K562 (cell line): Measurements from ENCODE around the gene ZNF143. TPM values are rescaled to one million over a fixed set of nuclear protein-coding genes. Genes with fewer than 3 reads are reported as not detected.

Source experiments
- COPS2 ChIP-seq: fragments of 450-650 bp; conservative IDR thresholded peaks from 2 replicates; pipeline ENCODE4 v1.6.1; 2016; ENCODE audit warnings: mild to moderate bottlenecking, moderate library complexity
- ELF1 ChIP-seq: fragments of 200-800 bp; sonication (Bioruptor generic); IDR thresholded peaks from 2 replicates; pipeline ENCODE4 v1.6.1; 2016; ENCODE audit warnings: missing genetic modification characterization, missing compliant biosample characterization
- ETV6 ChIP-seq, 3 experiments: fragments of 150-350 bp in 1 of 3; sonication (generic) in 1 of 3; formaldehyde crosslinking in 1 of 3; IDR thresholded peaks; 2 replicates each; pipeline versions ENCODE4 v1.6.1 to v1.8.0; 2014 to 2022; ENCODE audit warnings: borderline replicate concordance in 2 of 3, low read depth in 2 of 3, antibody characterized with exemption in 1 of 3, low read length in 1 of 3, mild to moderate bottlenecking in 1 of 3, missing genetic modification reagents in 1 of 3
- EZH2 ChIP-seq: IDR thresholded peaks from 2 replicates; pipeline ENCODE4 v1.6.1; 2012; ENCODE audit warnings: low read depth, mild to moderate bottlenecking, inconsistent platforms, low read length, borderline replicate concordance
- GATAD2A ChIP-seq: fragments of 450-650 bp; IDR thresholded peaks from 2 replicates; pipeline ENCODE4 v1.6.1; 2017
- HMG20B ChIP-seq: fragments of 250-450 bp; sonication (Bioruptor Pico); IDR thresholded peaks from 2 replicates; pipeline ENCODE4 v1.5.0; 2021; ENCODE audit warnings: mild to moderate bottlenecking
- KLF13 ChIP-seq: fragments of 450-650 bp; IDR thresholded peaks from 2 replicates; pipeline ENCODE4 v1.6.1; 2016; ENCODE audit warnings: missing genetic modification characterization, low read depth, mild to moderate bottlenecking, missing compliant biosample characterization, moderate library complexity, borderline replicate concordance
- LCOR ChIP-seq: sonication (generic); formaldehyde crosslinking; IDR thresholded peaks from 2 replicates; pipeline ENCODE4 v1.8.0; 2022; ENCODE audit warnings: mild to moderate bottlenecking, missing genetic modification reagents
- NFXL1 ChIP-seq: fragments of 450-650 bp; formaldehyde crosslinking; IDR thresholded peaks from 2 replicates; pipeline ENCODE4 v1.4.0; 2021; ENCODE audit warnings: mild to moderate bottlenecking
- NFYB ChIP-seq: IDR thresholded peaks from 2 replicates; pipeline ENCODE4 v1.6.1; 2011; ENCODE audit warnings: mild to moderate bottlenecking, moderate library complexity; ENCODE audit not compliant: insufficient read length; ENCODE audit errors: extremely low read depth
- SMAD4 ChIP-seq: fragments of 250-450 bp; sonication (Bioruptor Pico); conservative IDR thresholded peaks from 2 replicates; pipeline ENCODE4 v1.8.0; 2021; ENCODE audit warnings: inconsistent platforms, mild to moderate bottlenecking, moderate library complexity
- SOX6 ChIP-seq: fragments of 450-650 bp; IDR thresholded peaks from 2 replicates; pipeline ENCODE4 v1.6.1; 2014; ENCODE audit warnings: mild to moderate bottlenecking
- STAT5B ChIP-seq: fragments of 250-450 bp; sonication (Bioruptor Pico); IDR thresholded peaks from 2 replicates; pipeline ENCODE4 v1.8.0; 2021; ENCODE audit warnings: mild to moderate bottlenecking, inconsistent platforms
- ZBTB7A ChIP-seq: IDR thresholded peaks from 2 replicates; pipeline ENCODE4 v1.6.1; 2011; ENCODE audit warnings: low read depth, mild to moderate bottlenecking, low read length, moderate library complexity, borderline replicate concordance; ENCODE audit not compliant: control insufficient read depth
- ZNF583 ChIP-seq: fragments of 250-450 bp; sonication (Bioruptor Pico); IDR thresholded peaks from 2 replicates; pipeline ENCODE4 v1.4.0; 2020
- ZSCAN29 ChIP-seq: fragments of 450-650 bp; IDR thresholded peaks from 2 replicates; pipeline ENCODE4 v1.6.1; 2017
- ZZZ3 ChIP-seq: fragments of 450-650 bp; IDR thresholded peaks from 2 replicates; pipeline ENCODE4 v1.6.1; 2016; ENCODE audit warnings: antibody characterized with exemption, mild to moderate bottlenecking, moderate library complexity
- polyA plus RNA-seq, 8 experiments: library from polyadenylated mRNA; depleted of rRNA in 4 of 8; stranded (reverse) in 5 of 8; unstranded in 3 of 8; fragments of >200 nt; fragmentation: Nextera tagmentation in 2 of 8; fragmentation: Illumina TruSeq in 1 of 8; extraction: Ambion mirVana in 2 of 8; extraction: Trizol in 1 of 8; gene quantifications; 2 replicates each; pipeline versions ENCODE4 v1.2.1 to v1.2.3, GENCODE V29; 2011 to 2014; ENCODE audit warnings: inconsistent platforms in 1 of 8, missing spikeins in 1 of 8
- total RNA-seq, 7 experiments: library from RNA; depleted of rRNA in 6 of 7; stranded (reverse); fragments of >200 nt in 6 of 7; fragmentation: Illumina TruSeq in 2 of 7; extraction: Trizol in 2 of 7; gene quantifications; 2 replicates each; pipeline versions ENCODE4 v1.2.1 to v1.2.3, GENCODE V29; 2011 to 2021; ENCODE audit warnings: low replicate concordance in 1 of 7
- TF ChIP-seq, protein P1 (sequence below): fragments of 200-400 bp; formaldehyde crosslinking; IDR thresholded peaks from 2 replicates; pipeline ENCODE4 v1.6.1; 2017; ENCODE audit warnings: mild to moderate bottlenecking, low read depth, low read length, moderate library complexity
- TF ChIP-seq, protein P2 (sequence below), 2 experiments: fragments of 450-650 bp in 1 of 2; sonication (generic) in 1 of 2; formaldehyde crosslinking; conservative IDR thresholded peaks; 2 replicates each; pipeline versions ENCODE4 v1.4.0 to v1.8.1; 2020 to 2022; ENCODE audit warnings: mild to moderate bottlenecking in 1 of 2, missing genetic modification reagents in 1 of 2
- TF ChIP-seq, protein P3 (sequence below): sonication (generic); formaldehyde crosslinking; IDR thresholded peaks from 2 replicates; pipeline ENCODE4 v1.8.0; 2023; ENCODE audit warnings: mild to moderate bottlenecking, missing genetic modification reagents
- TF ChIP-seq, protein P4 (sequence below): sonication (generic); formaldehyde crosslinking; IDR thresholded peaks from 2 replicates; pipeline ENCODE4 v1.8.0; 2022; ENCODE audit warnings: mild to moderate bottlenecking, low read depth, missing genetic modification reagents

ZNF143 gene
- total and polyA plus RNA-seq, 9 of the 15 experiments (the other 6 are each of a cell fraction or from before 2014, with no cell fraction given): 18.4 to 58.5 (median 27.1) TPM

DNA sequence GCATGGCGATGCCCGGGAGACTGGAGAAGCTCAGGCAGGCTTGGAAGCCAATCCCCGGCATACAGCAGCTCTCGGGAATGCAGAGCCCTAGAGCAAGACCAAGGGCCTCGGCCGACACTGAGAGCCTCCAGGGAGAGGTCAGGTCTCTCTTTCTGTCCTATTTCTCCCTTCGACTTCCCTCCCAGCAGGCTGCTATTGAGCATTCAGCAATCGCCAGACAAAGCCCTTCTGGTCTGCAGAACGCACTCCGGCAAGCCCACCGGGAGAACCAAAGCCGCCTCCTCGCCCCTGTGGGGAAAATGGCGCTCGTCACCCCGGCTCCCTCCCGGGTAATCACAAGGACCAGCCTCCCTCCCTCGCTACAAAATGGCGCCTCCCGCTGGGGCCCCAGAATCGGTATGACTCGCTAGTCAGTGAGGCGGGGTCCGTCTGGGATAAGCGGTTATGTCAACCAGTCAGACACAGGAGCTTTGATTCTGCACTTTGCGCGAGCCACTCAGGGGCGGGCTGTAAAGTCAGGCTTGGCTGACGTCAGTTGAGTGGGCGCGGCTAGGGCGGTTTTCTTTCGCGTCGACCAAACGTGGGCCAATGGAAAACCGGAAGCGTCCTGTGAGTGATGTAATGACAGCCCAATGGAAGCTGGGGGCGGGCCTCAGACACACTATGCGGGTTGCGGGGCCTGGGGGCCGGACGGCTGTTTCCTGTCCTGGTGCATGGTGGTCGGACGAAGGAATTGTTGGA is at the start of gene ZNF143 (continued):
- TF ChIP-seq, protein P1, sequence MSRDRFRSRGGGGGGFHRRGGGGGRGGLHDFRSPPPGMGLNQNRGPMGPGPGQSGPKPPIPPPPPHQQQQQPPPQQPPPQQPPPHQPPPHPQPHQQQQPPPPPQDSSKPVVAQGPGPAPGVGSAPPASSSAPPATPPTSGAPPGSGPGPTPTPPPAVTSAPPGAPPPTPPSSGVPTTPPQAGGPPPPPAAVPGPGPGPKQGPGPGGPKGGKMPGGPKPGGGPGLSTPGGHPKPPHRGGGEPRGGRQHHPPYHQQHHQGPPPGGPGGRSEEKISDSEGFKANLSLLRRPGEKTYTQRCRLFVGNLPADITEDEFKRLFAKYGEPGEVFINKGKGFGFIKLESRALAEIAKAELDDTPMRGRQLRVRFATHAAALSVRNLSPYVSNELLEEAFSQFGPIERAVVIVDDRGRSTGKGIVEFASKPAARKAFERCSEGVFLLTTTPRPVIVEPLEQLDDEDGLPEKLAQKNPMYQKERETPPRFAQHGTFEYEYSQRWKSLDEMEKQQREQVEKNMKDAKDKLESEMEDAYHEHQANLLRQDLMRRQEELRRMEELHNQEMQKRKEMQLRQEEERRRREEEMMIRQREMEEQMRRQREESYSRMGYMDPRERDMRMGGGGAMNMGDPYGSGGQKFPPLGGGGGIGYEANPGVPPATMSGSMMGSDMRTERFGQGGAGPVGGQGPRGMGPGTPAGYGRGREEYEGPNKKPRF: no peak
- TF ChIP-seq SMAD4 (CRISPR knock-in tag) (no peak; the same call in 1 of the 2 replicates), NFYB (peak; percentile 97), ZSCAN29 (peak; percentile 50; the same call in 1 of the 2 replicates), GATAD2A (no peak), ZBTB7A (no peak), STAT5B (CRISPR knock-in tag) (no peak), ZNF583 (CRISPR knock-in tag) (0 out of 2 replicates have a peak, but pooled peaks have one; percentile 28), ZZZ3 (no peak), EZH2 (no peak), SOX6 (no peak), NFXL1 (CRISPR knock-in tag) (no peak), COPS2 (no peak), KLF13 (no peak; the same call in 1 of the 2 replicates), HMG20B (CRISPR knock-in tag) (no peak), ELF1 (peak; percentile 90), LCOR (CRISPR knock-in tag) (no peak), ETV6 (IDR thresholded peaks at IDR 0.05; ENCODE audit: borderline replicate concordance in 1 of 2, low read depth in 2 of 2, low read length in 1 of 2) (no peak), ETV6 (CRISPR knock-in tag; IDR thresholded peaks at IDR 0.05; ENCODE audit: borderline replicate concordance) (no peak)
- TF ChIP-seq, protein P2, sequence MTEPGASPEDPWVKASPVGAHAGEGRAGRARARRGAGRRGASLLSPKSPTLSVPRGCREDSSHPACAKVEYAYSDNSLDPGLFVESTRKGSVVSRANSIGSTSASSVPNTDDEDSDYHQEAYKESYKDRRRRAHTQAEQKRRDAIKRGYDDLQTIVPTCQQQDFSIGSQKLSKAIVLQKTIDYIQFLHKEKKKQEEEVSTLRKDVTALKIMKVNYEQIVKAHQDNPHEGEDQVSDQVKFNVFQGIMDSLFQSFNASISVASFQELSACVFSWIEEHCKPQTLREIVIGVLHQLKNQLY (CRISPR knock-in tag; conservative IDR thresholded peaks at IDR 0.05): no peak
- TF ChIP-seq, protein P3, sequence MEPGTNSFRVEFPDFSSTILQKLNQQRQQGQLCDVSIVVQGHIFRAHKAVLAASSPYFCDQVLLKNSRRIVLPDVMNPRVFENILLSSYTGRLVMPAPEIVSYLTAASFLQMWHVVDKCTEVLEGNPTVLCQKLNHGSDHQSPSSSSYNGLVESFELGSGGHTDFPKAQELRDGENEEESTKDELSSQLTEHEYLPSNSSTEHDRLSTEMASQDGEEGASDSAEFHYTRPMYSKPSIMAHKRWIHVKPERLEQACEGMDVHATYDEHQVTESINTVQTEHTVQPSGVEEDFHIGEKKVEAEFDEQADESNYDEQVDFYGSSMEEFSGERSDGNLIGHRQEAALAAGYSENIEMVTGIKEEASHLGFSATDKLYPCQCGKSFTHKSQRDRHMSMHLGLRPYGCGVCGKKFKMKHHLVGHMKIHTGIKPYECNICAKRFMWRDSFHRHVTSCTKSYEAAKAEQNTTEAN (CRISPR knock-in tag): 0 out of 2 replicates have a peak, but pooled peaks have one; percentile 25
- TF ChIP-seq, protein P4, sequence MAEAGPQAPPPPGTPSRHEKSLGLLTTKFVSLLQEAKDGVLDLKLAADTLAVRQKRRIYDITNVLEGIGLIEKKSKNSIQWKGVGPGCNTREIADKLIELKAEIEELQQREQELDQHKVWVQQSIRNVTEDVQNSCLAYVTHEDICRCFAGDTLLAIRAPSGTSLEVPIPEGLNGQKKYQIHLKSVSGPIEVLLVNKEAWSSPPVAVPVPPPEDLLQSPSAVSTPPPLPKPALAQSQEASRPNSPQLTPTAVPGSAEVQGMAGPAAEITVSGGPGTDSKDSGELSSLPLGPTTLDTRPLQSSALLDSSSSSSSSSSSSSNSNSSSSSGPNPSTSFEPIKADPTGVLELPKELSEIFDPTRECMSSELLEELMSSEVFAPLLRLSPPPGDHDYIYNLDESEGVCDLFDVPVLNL (CRISPR knock-in tag): peak; percentile 4; the same call in 1 of the 2 replicates
